ENCODE measurements around the gene PRKG1.

Gene PRKG1

DNA sequence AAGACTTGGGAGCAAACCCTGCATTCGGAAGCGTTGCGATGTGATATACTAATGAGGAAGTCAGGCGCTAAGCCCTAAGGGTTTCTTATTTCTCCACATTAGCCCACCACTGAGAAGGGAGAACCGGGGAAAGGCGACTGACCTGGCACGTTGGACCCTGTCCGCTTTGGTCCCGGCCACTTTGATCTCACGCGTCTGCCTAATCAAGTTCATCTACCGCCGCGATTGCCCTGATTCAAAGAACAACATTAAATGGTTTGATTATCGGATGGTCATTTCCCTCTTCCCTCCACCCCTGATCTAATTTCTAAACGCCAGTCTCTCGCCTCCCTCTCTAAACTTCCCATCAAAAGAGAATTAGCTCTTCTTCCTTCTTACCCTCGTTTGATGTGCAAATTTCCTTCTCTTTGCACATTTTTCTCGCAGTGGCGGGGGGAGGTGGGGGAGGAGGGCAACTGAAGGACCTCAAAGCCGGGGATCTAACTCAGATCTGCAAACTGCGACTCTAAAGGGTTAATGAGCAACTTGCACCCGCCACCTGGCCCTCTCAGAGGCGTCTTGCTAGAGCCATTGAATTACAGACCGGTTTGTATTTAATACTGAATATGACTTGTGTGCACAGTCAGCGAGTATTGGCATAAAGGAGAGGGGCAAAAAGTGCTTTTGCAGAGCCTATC, 1239.1 kb downstream of the PRKG1 start:
- no peak for FAIRE-seq

DNA sequence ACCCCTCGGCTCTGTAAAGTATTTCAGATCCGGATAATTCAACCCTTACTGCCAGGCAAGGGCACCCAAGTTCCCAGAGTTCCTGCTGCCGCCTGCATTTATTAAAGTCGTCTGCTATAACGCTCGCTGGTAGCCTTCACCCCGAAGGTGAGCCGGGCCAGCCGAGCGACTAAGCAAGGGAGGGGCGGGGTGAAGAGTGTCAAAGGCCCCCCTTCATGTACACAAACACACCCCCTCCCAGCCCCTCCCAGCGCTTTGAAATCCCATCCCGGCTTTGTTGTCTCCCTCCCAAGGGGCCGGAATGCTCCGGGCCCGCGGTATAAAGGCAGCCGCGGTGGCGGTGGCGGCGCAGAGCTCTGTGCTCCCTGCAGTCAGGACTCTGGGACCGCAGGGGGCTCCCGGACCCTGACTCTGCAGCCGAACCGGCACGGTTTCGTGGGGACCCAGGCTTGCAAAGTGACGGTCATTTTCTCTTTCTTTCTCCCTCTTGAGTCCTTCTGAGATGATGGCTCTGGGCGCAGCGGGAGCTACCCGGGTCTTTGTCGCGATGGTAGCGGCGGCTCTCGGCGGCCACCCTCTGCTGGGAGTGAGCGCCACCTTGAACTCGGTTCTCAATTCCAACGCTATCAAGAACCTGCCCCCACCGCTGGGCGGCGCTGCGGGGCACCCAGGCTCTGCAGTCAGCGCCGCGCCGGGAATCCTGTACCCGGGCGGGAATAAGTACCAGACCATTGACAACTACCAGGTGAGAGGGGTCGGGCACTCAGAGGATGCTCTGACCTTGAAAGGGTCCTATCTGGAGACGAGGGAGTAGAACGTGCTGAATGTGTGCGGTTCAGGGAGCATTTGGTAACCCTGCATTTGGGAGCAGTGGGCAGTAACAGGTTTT, 1239.9 kb downstream of the PRKG1 start, which contains the start of gene DKK1:
Gene DKK1, plus strand, starts transcription at position 349 of the 889 bp plus-strand sequence. Its CDS starts 154 bp downstream, at position 503.
- FAIRE-seq: no peak

- no peak for FAIRE-seq
These were observed 1240.7 kb downstream of the PRKG1 start for GRCh38 chr10:52314822-52315552.

DNA sequence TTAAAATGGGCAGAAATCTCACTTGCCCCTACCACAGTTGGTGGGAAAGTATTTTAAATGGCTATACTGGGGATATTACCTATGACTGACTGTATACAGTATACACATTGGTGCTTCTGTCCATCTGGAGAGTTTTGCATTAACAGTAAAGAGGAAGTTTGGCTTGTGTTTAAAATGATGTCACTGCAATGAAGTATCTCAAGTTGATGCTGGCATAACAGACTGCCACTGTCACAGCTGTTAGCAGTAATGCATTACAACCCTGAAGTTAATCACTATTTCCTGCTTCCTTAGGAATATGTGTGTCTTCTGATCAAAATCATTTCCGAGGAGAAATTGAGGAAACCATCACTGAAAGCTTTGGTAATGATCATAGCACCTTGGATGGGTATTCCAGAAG, 1241.7 kb downstream of the PRKG1 start:
- FAIRE-seq: no peak

- no peak for FAIRE-seq
These were observed 1242.2 kb downstream of the PRKG1 start for GRCh38 chr10:52316500-52316899.

DNA sequence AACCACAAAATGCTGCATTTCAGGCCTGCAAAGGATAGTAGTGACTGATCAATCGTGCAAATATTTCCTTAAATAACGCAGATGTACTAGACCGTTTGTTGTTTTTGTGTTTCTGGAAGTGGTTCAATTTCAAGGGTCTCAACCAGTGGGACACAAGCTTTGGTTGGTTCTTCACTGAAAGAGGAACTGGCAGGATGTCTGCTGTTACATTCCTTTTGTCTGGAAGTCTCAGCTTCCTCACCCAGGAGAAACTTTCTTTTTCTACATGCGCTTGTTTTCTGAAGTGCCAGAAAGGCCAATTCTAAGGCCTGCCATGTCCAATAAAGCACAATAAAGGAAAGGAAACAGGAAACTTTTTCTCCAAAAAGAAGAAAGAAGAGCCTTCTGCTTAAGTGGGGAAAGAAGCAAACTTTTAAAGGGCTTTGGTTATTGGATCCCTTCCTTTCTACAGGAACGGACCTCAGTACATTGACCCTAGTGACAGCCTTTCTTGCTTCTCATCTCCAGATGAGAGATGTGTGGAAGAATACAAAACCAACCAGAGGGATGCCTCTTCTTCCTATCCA, 1243.9 kb downstream of the PRKG1 start:
- no peak for FAIRE-seq

GRCh38 chr10:52318822-52319464, 1244.7 kb downstream of the PRKG1 start:
- no peak for FAIRE-seq

- FAIRE-seq: no peak
These were observed 1245.6 kb downstream of the PRKG1 start for GRCh38 chr10:52319926-52320325.

DNA sequence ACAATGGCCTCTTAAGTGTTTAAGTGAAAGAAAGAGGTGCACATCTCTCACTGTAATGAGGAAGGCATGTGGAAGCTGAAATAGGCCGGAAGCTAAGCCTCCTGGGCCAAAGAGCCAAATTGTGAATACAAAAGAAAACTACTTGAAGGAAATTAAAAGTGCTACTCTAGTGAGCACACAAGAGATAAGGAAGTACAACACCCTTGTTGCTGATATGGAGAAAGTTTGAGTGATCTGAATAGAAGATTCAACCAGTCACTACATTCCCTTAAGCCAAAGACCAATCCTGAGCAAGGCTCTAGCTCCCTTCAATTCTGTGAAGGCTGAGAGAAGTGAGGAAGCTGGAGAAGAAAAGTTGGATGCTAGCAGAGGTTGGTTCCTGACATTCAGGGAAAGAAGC, 1248.0 kb downstream of the PRKG1 start:
- no peak for FAIRE-seq

DNA sequence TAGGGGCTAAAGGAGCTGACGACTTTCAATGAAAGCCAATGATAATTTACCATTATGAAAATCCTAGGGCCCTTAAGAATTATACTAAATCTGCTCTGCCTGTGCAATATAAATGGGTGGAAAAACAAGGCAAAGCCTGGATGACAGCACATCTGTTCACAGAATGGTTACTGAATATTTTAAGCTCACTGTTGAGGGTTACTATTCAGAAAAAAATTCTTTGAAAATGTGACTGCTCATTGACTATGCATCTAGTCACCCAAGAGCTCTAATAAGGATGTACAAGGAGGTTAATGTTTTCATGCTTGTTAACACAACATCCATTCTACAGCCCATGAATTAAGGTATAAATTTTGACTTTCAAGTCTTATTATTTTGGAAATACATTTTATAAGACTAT, 1248.6 kb downstream of the PRKG1 start:
- no peak for FAIRE-seq

DNA sequence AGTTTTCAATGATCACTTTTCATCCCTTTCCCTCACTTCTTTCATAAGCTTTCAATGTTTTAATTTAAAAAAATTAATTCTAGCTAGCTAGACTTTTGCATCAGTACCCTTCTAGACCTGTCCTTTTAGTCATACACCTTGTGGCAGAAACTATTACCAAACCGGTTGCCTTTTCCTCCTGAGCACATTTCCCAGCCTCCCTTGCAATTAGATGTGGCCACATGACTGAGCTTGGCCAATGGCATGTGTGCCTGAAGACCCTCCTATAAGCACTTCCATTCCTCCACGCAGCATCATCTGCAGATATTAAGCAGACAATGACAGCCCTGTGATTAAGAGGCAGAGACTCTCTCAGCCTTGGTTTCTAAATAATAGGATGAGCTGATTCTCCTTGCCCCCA, 1252.1 kb downstream of the PRKG1 start:
- FAIRE-seq: no peak

- FAIRE-seq: no peak
These were observed 1257.5 kb downstream of the PRKG1 start for GRCh38 chr10:52331638-52332364.

GRCh38 chr10:52332815-52333214, 1258.5 kb downstream of the PRKG1 start:
- FAIRE-seq: no peak

DNA sequence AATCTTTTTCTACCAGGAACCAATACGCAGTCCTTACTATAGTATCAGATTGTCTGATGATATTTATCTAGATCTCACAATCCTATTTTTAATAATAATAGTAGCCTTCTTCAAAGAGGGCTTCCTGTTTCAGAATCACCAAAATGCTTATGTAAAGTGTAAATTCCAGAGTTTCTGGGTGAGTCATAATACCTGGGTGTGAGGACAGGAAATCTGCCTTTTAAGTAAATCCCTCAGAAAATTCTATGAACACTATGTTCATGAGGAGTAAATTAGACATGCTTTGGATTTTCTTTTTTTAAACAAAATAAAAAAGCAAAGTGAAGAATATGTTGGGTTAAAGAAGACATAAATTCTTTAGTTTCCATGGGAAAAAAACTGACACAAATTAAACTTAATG, 1260.3 kb downstream of the PRKG1 start:
- FAIRE-seq: no peak

DNA sequence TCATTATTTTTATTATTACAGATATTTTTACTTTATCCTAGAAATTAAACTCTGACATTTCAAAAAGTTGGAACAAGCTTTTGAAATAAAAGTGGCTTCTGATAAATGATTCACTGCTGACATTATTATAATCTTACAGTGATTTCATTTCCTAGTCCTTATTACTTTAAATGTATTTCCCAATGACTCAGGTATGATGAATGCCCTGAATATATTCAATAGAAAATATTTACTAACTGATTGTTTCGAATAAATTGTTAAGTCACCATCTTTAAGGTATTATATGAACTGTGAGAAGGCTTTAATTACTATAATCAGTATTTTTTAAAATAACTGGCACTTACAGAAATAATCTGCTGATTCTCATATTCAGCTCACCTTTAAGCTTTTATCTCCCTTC, 1261.4 kb downstream of the PRKG1 start:
- FAIRE-seq: no peak

DNA sequence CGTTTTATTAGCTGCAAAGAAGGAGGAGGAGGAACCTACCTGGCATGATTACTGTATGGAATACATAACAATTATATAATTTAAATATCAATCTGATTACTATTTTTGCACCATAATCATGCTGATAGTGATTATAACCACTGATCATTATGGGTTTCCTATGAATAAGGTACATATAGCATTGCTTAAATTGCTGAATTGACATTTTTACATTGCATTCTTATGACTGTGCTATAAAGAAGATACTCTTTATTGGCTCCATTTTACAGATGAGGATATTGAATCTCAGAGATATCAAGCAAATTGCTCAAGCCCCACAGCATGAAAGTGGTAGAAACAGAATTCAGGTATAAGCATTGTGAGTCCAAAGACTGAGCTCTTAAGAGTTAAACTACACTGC, 1262.9 kb downstream of the PRKG1 start:
- no peak for FAIRE-seq

GRCh38 chr10:52343439-52343838, 1269.2 kb downstream of the PRKG1 start:
- no peak for FAIRE-seq

DNA sequence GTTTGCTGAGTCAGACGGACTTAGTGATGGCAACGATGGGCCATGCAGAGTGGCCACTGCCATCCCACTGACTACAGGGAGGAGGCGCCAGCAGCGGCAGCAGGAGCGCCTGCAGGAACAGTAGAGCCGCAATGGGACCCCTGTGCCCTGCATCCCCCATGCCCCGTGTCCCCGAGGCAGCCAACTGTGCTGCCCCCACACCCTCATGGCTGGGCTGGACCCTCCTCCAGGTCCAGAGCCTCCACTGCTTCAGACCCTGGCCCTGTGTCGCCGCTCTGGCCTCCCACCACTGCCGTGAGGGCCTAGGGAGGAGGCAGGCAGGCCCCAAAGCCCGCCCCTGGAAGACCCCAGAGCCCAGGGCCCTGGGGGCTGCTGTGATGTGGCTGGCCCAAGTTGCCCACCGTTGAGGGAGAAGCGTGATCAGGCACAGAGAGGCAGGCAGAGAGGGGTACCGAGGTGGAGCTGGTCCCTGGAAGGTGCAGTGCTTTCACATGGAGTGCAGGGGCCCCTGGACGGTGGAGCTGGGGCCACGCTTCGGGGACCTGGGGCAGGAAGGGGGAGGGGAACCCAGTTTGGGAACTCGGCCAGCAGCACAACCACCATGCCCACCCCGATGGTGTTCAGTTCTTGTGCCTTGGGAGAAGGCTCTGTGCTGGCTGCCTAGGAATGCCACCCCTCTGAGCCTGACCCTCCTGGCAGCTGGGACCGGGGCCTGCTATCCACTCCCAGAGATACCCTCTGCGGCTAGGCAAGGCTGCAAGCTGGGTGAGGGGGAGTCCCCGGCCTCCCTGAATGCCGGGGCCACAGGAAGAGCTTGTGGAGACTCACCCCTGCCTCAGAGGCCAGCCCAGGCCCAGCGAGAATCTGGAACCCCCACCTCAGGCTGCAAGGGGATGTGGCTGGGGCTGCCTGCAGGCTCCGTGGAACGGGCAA, 1272.4 kb downstream of the PRKG1 start:
- no peak for FAIRE-seq

- FAIRE-seq: no peak
These were observed 1273.0 kb downstream of the PRKG1 start for GRCh38 chr10:52347327-52347667.

Measured in colon (tissue), 2 donors.